22Rv1 (cell line): ENCODE results near the gene SETDB2.

Experiments used
- CTCF ChIP-seq: fragments of 450-650 bp; IDR thresholded peaks from 2 replicates; pipeline ENCODE4 v1.5.1; 2017; ENCODE audit warnings: mild to moderate bottlenecking
- ZFX ChIP-seq: fragments of 450-650 bp; IDR thresholded peaks from 2 replicates; pipeline ENCODE4 v1.6.1; 2017; ENCODE audit warnings: antibody characterized with exemption, borderline replicate concordance

- no peak for TF ChIP-seq CTCF
- no peak for TF ChIP-seq ZFX
Observed at GRCh38 chr13:49453465-49453864, 9.4 kb downstream of the SETDB2 start.
